GM18867 (cell line): ENCODE data around the gene RDH8.

Experiments
- ATAC-seq: cut with Tn5 transposase; IDR thresholded peaks from one replicate; pipeline ENCODE4 v1.9.1; 2021; ENCODE audit warnings: mild to moderate bottlenecking, moderate library complexity; ENCODE audit not compliant: unreplicated experiment

The RDH8 gene

DNA sequence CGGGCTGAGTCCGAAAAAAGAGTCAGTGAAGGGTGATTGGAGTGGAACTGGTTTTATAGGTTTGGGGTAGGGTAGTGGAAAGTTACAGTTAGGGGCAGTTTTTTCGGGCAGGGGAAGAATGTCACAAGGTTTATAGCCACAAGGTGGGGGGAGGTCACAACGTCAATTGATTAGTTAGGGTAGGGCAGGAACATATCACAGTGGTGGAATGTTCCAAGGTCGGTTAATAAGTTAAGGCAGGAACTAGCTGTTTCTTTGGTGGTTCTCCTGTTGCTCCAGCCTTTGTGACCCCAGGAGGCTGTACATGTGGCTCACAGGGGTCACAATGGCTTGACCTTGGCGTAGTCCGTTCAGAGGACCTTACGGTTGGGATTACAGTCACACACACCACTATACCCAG lies 20.3 kb downstream of the RDH8 start:
- no peak for ATAC-seq

- no peak for ATAC-seq
Observed at GRCh38 chr19:10036601-10037071, 23.4 kb downstream of the RDH8 start.

GRCh38 chr19:10037367-10037766 lies 24.1 kb downstream of the RDH8 start:
- no peak for ATAC-seq

GRCh38 chr19:10037809-10038208 lies 24.5 kb downstream of the RDH8 start:
- no peak for ATAC-seq

GRCh38 chr19:10043286-10043927 lies 30.1 kb downstream of the RDH8 start:
- no peak for ATAC-seq

DNA sequence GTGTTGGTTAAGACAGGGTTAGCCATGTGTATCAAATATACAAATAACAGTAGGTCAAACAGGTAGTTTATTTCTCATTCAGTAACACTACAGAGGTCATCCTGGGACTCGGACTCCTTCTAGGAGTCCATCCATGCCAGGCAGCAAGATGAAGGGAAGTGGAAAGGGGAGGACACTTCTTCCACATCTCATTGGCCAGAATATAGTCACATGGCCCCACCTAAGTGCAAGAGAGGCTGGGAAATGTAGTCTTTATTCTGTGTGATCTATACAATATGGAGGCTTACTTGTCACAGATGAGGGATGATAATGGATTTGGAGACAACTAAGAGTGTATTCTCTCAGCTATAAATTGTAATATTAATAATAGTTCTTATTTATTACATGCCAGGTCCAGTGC lies 31.1 kb downstream of the RDH8 start:
- no peak for ATAC-seq

GRCh38 chr19:10045371-10045770 lies 32.1 kb downstream of the RDH8 start:
- no peak for ATAC-seq

DNA sequence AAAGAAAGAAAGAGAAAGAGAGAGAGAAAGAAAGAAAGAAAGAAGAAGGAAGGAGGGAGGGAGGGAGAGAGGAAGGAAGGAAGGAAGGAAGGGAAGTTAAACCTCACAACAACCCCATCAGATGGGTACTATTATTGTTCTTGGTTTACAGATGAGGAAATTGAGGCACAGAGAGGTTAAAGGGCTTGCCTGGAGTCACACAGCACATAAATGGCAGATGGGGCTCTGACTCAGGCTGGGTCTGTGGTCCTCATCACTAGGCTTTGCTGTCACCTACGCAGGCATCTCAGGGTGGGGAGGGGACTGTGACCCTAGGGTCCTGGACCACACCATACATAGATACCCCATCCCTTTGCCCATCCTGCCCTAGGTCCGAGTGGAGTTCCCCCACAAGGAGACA lies 36.3 kb downstream of the RDH8 start:
- ATAC-seq = no peak

- no peak for ATAC-seq
Observed at GRCh38 chr19:10052602-10053360, 39.5 kb downstream of the RDH8 start.

DNA sequence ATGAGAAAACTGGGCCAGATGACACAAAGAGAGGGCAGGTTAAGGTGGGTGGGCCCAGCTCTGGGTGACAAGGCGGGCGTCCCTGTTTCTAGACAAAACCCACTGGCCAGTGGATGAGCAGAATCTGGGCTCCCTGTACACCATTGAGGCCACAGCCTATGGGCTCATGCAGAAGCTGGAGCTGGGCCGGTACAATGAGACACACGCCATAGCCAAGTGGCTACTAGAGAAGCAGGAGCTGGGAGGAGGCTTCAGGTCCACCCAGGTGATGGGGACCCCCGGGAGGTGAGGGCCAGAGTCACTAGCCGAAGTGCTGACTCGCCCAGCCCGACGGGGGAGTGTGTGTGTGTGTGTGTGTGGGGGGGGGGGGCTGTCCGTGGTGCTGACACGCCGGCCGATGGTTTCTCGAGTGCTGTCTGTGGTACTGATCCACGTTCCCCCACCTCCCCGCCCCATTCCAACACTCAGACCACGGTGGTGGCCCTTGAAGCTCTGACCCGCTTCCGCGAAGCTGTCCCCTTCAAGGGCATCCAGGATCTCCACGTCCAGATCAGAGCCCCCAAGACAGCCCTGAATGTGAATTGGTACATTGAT lies 48.5 kb downstream of the RDH8 start:
- no peak for ATAC-seq

- no peak for ATAC-seq
Observed at GRCh38 chr19:10068205-10068604, 54.9 kb downstream of the RDH8 start.

DNA sequence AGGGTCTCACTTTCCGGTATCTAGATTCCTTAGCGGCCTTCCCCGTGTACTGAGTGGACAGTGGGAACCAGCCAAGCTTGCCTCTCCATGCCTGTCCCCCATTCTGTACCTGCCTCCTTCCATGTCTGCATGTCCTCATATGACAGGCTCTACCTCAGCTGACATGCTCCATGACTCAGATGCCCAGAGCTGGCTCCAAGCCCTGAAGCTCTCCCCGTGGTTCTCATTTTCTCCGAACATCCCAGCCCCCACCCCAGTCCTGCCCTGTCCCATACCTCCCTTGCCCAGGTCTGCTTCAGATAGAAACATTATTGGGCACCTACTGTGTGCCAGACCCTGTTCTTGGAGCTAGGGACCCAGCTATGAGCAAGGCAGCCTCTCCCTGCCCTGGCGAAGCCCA lies 55.8 kb downstream of the RDH8 start:
- ATAC-seq = no peak

DNA sequence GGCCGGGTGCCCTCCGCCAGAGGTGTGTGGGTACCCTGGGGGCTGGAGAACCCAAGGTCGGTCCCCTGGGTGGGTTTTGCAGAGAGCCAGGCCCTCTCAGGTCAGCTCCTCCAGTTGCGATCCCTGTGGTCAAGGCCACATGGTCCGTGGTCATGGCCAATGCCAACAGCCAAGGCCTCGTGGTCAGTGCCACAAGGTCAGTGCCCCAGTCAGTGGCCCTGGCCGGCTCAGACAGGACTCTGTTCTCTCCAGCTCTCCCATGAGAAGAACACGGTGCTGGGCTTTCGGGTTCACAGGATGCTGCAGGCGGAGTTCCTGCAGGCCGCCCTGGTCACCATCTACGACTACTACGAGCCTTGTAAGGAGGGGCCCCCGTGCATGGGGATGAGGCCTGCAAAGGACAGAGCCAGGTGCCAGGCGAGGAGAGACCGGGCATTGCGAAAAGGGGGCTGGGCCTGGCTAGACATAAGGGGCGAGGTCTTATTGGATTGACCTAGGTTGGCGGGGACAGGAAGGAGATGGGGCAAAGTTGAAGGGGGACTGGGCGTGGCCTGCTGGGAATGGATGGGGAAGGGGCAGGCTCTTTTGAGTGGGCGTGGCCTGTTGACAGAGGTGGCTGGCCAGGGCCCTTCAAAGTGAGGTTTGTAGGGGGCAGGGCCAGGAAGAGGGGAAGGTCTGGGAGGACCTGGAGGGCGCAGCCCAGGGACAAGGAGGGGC lies 57.6 kb downstream of the RDH8 start:
- ATAC-seq = no peak
